IMR-90 (cell line): Measurements from ENCODE around the gene ZFYVE21. TPM values are rescaled to one million over a fixed set of nuclear protein-coding genes. Genes with fewer than 3 reads are reported as not detected.

Source experiments
- ATAC-seq: fragments of 200-7000 bp; cut with Tn5 transposase; 2 replicates; pipeline ENCODE4 v1.9.1; 2020; ENCODE audit warnings: low read depth, mild to moderate bottlenecking, moderate library complexity
- BruUV-seq: library from RNA; stranded (reverse); fragments of 400-500 nt; replicated peaks from 2 replicates; lab custom pipeline; 2021; lab: Mats Ljungman, UMichigan
- CTCF ChIA-PET: fragments of 300-600 bp; formaldehyde crosslinking; extraction: SDS; loops from one replicate; lab custom pipeline; 2021; ENCODE audit warnings: antibody characterized with exemption; lab: Yijun Ruan, JAX
- POLR2A ChIA-PET: fragments of 300-600 bp; sonication (Branson Sonifier 250); formaldehyde crosslinking; loops from one replicate; lab custom pipeline; 2022; ENCODE audit warnings: antibody characterized with exemption; ENCODE audit not compliant: unreplicated experiment; lab: Charles Lee
- DNase-seq: peaks from one replicate; pipeline ENCODE4 v3.0.0; 2013
- H2AFZ ChIP-seq: replicated peaks from 2 replicates; pipeline ENCODE3; 2013; ENCODE audit warnings: low read length, mild to moderate bottlenecking; ENCODE audit not compliant: poor library complexity
- H2AK5ac ChIP-seq: 2 replicates; pipeline ENCODE4 v1.6.1; 2013; ENCODE audit warnings: low read depth, low read length, inconsistent platforms
- H2AK9ac ChIP-seq: replicated peaks from 2 replicates; pipeline ENCODE3; 2013; ENCODE audit warnings: mild to moderate bottlenecking, low read depth, low read length, moderate library complexity; ENCODE audit not compliant: poor library complexity
- H2BK120ac ChIP-seq: 2 replicates; pipeline ENCODE4 v1.6.1; 2013; ENCODE audit warnings: low read depth, low read length, inconsistent platforms
- H2BK15ac ChIP-seq: 3 replicates; pipeline ENCODE4 v1.6.1; 2013; ENCODE audit warnings: low read depth, low read length, inconsistent platforms
- H2BK20ac ChIP-seq: 2 replicates; pipeline ENCODE4 v1.6.1; 2013; ENCODE audit warnings: low read depth, mild to moderate bottlenecking, inconsistent platforms, low read length, moderate library complexity
- H2BK5ac ChIP-seq: 2 replicates; pipeline ENCODE4 v1.6.1; 2013; ENCODE audit warnings: mild to moderate bottlenecking, low read depth, low read length, inconsistent platforms; ENCODE audit not compliant: poor library complexity, severe bottlenecking
- H3K14ac ChIP-seq: replicated peaks from 2 replicates; pipeline ENCODE4 v1.6.1; 2013; ENCODE audit warnings: low read depth, low read length, inconsistent platforms
- H3K18ac ChIP-seq: 2 replicates; pipeline ENCODE4 v1.6.1; 2013; ENCODE audit warnings: low read depth, low read length, control low read depth
- H3K23ac ChIP-seq: 2 replicates; pipeline ENCODE4 v1.6.1; 2013; ENCODE audit warnings: low read depth, low read length, inconsistent platforms
- H3K27ac ChIP-seq: 2 replicates; pipeline ENCODE4 v1.5.1; 2013; ENCODE audit warnings: mild to moderate bottlenecking, control low read depth, low read length; ENCODE audit not compliant: insufficient read depth
- H3K27me3 ChIP-seq: 2 replicates; pipeline ENCODE4 v1.6.1; 2013; ENCODE audit warnings: low read length; ENCODE audit not compliant: control insufficient read depth, insufficient read depth
- H3K36me3 ChIP-seq: 2 replicates; pipeline ENCODE4 v1.6.1; 2013; ENCODE audit warnings: low read length, mixed read lengths; ENCODE audit not compliant: control insufficient read depth, insufficient read depth
- H3K4ac ChIP-seq: 2 replicates; pipeline ENCODE4 v1.6.1; 2013; ENCODE audit warnings: low read depth, low read length, inconsistent platforms
- H3K4me1 ChIP-seq: 2 replicates; pipeline ENCODE4 v1.6.1; 2013; ENCODE audit warnings: low read length, mixed read lengths; ENCODE audit not compliant: control insufficient read depth, insufficient read depth
- H3K4me2 ChIP-seq: 2 replicates; pipeline ENCODE4 v1.6.1; 2013; ENCODE audit warnings: low read depth, mild to moderate bottlenecking, control low read depth, low read length, moderate library complexity
- H3K4me3 ChIP-seq: 2 replicates; pipeline ENCODE4 v1.5.1; 2013; ENCODE audit warnings: low read depth, mild to moderate bottlenecking, control low read depth, low read length, moderate library complexity; ENCODE audit not compliant: insufficient read depth
- H3K56ac ChIP-seq: 2 replicates; pipeline ENCODE4 v1.6.1; 2013; ENCODE audit warnings: low read length, inconsistent platforms; ENCODE audit not compliant: insufficient read depth; ENCODE audit errors: extremely low read depth
- H3K79me1 ChIP-seq, 2 experiments: 2 replicates each; pipeline ENCODE4 v1.6.1; 2013; ENCODE audit warnings: low read length in 2 of 2, inconsistent platforms in 1 of 2, low read depth in 1 of 2
- H3K9ac ChIP-seq: 2 replicates; pipeline ENCODE4 v1.6.1; 2013; ENCODE audit warnings: low read depth, low read length, control low read depth
- H3K9me1 ChIP-seq: 2 replicates; pipeline ENCODE4 v1.6.1; 2013; ENCODE audit warnings: low read length, inconsistent platforms; ENCODE audit not compliant: insufficient read depth
- H3K9me3 ChIP-seq: 2 replicates; pipeline ENCODE4 v1.6.1; 2013; ENCODE audit warnings: low read length; ENCODE audit not compliant: control insufficient read depth, insufficient read depth
- H4K20me1 ChIP-seq: 2 replicates; pipeline ENCODE4 v1.6.1; 2013; ENCODE audit warnings: low read length, inconsistent platforms; ENCODE audit not compliant: insufficient read depth
- H4K5ac ChIP-seq: 2 replicates; pipeline ENCODE4 v1.6.1; 2013; ENCODE audit warnings: mild to moderate bottlenecking, low read depth, low read length, control low read depth
- H4K8ac ChIP-seq, 2 experiments: 2 replicates each; pipeline ENCODE4 v1.6.1; 2013; ENCODE audit warnings: low read depth in 2 of 2, low read length in 2 of 2, control low read depth in 1 of 2, inconsistent platforms in 1 of 2
- H4K91ac ChIP-seq: 2 replicates; pipeline ENCODE4 v1.6.1; 2013; ENCODE audit warnings: low read depth, low read length, inconsistent platforms; ENCODE audit not compliant: insufficient read depth
- CHD1 ChIP-seq: IDR thresholded peaks from 2 replicates; pipeline ENCODE4 v1.6.1; 2012; ENCODE audit warnings: low read depth, low read length, improper control_type of control experiment
- MAZ ChIP-seq: IDR thresholded peaks from 2 replicates; pipeline ENCODE4 v1.6.1; 2012; ENCODE audit warnings: low read depth, mild to moderate bottlenecking, low read length, improper control_type of control experiment, moderate library complexity, borderline replicate concordance
- NFE2L2 ChIP-seq: fragments of 150-350 bp; IDR thresholded peaks from 2 replicates; pipeline ENCODE4 v1.6.1; 2016; ENCODE audit warnings: low read depth, mild to moderate bottlenecking, low read length
- USF2 ChIP-seq: fragments of 150-350 bp; IDR thresholded peaks from 2 replicates; pipeline ENCODE4 v1.6.1; 2017; ENCODE audit warnings: mild to moderate bottlenecking, antibody characterized with exemption, low read length, low read depth
- WGBS, 2 experiments: methylation state at CpG; one replicate each; pipeline versions ENCODE4 v1.1.5 to v1.1.7; 2013; ENCODE audit warnings: missing lambda C conversion rate in 2 of 2; ENCODE audit not compliant: insufficient read length in 1 of 2; ENCODE audit errors: extremely low coverage in 2 of 2; 5-methylcytosine and 5-hydroxymethylcytosine counted together
- dilution Hi-C: fragments of 300-500 bp; cut with HindIII; formaldehyde crosslinking; loops from one replicate; pipeline ENCODE4 v1.14.3; 2018; ENCODE audit warnings: low sequenced_read_pairs; ENCODE audit not compliant: unreplicated experiment
- in situ Hi-C: fragments of 300-500 bp; cut with MboI; formaldehyde crosslinking; loops from 3 replicates; pipeline ENCODE4 v1.14.3; 2019; ENCODE audit warnings: low sequenced_read_pairs, inconsistent platforms, mixed read lengths
- intact Hi-C: fragments of 100-400 bp; cut with micrococcal nuclease; formaldehyde crosslinking; loops from 2 replicates; pipeline ENCODE4 v1.10.0; 2022
- polyA plus RNA-seq, 3 experiments: library from polyadenylated mRNA; depleted of rRNA; stranded (reverse); fragments of >200 nt; gene quantifications; 2 replicates each; pipeline ENCODE4 v1.2.3, GENCODE V29; 2012; ENCODE audit warnings: low replicate concordance in 1 of 3
- total RNA-seq: library from RNA; depleted of rRNA; stranded (reverse); fragments of >200 nt; gene quantifications from 2 replicates; pipeline ENCODE4 v1.2.3, GENCODE V29; 2012

ZFYVE21 gene
- total and polyA plus RNA-seq, 2 of the 4 experiments (the other 2 are of a cell fraction) = 41.2 to 89.2 TPM

- BruUV-seq = no TSS peak
Observed at GRCh38 chr14:103725739-103726395, 10.3 kb downstream of the ZFYVE21 start.

More at GRCh38 chr14:103725739-103726395, 10.3 kb downstream of the ZFYVE21 start:
- H3K14ac ChIP-seq = no peak overlapping the region
- H2AFZ ChIP-seq = no peak overlapping the region
- no peak overlapping the region for H3K9ac ChIP-seq
- no peak overlapping the region for H3K4me3 ChIP-seq
- H4K5ac ChIP-seq = no peak overlapping the region
- DNase-seq (no peak), ATAC-seq (no peak)
- no peaks in the 10 kb centered on the region for H3K4me1 ChIP-seq
- in situ Hi-C loops (no loop called here), dilution Hi-C loops (no loop called here), intact Hi-C loops (no loop called here)
- H3K4me2 ChIP-seq = no peak overlapping the region
- peaks cover 10% of the 10 kb centered on the region for H3K9me1 ChIP-seq
- no peak overlapping the region for H2BK15ac ChIP-seq
- 97% methylated on average over 7 of the region's 16 CpGs; no CpG with 5 or more reads in 1 of the 2 experiments for WGBS, 2 experiments
- H4K20me1 ChIP-seq = peaks cover 55% of the 10 kb centered on the region
- no peak overlapping the region for H3K27ac ChIP-seq
- H3K4ac ChIP-seq = no peak overlapping the region
- H3K9me3 ChIP-seq = no peaks in the 10 kb centered on the region
- peaks cover 14 to 43% of the 10 kb centered on the region in 2 experiments for H3K79me1 ChIP-seq
- H2BK20ac ChIP-seq = no peak overlapping the region
- H3K36me3 ChIP-seq = peaks cover 32% of the 10 kb centered on the region
- TF ChIP-seq CHD1 (no peak), MAZ (no peak), USF2 (no peak), NFE2L2 (no peak)
- no peak overlapping the region for H2AK5ac ChIP-seq
- no peak overlapping the region for H4K91ac ChIP-seq
- no peak overlapping the region for H3K18ac ChIP-seq
- no peaks in the 10 kb centered on the region for H3K27me3 ChIP-seq
- H2BK120ac ChIP-seq = no peak overlapping the region
- H3K56ac ChIP-seq = no peak overlapping the region
- no peak overlapping the region for H3K23ac ChIP-seq
- ChIA-PET POLR2A (no interaction called here), CTCF (no interaction called here)
- H2BK5ac ChIP-seq = no peak overlapping the region
- H4K8ac ChIP-seq = no peak overlapping the region
- H2AK9ac ChIP-seq = no peak overlapping the region
